B cell (primary cell): Measurements from ENCODE around the gene ADGRD1. TPM values are rescaled to one million over a fixed set of nuclear protein-coding genes. Genes with fewer than 3 reads are reported as not detected.

Source experiments
- ATAC-seq: fragments of 200-7000 bp; cut with Tn5 transposase; one replicate; pipeline ENCODE4 v1.10.0; 2021; ENCODE audit warnings: low read depth, mild to moderate bottlenecking, moderate number of reproducible peaks, moderate library complexity
- CTCF ChIA-PET: fragments of 350-600 bp; sonication (Branson Sonifier 250); formaldehyde crosslinking; loops from one replicate; lab custom pipeline; 2021; ENCODE audit warnings: antibody characterized with exemption, inconsistent platforms; lab: Charles Lee
- POLR2A ChIA-PET: fragments of 350-600 bp; sonication (Branson Sonifier 250); formaldehyde crosslinking; loops from one replicate; lab custom pipeline; 2021; ENCODE audit warnings: antibody characterized with exemption; lab: Charles Lee
- DNase-seq: peaks from one replicate; pipeline ENCODE4 v3.0.0; 2013
- H2AFZ ChIP-seq: 2 replicates; pipeline ENCODE4 v1.6.1; 2012; ENCODE audit warnings: mild to moderate bottlenecking, low read depth, low read length; ENCODE audit not compliant: insufficient read depth, poor library complexity, severe bottlenecking
- H3K27ac ChIP-seq, 2 donors: 1 replicate in 1 of 2; 2 replicates in 1 of 2; pipeline ENCODE4 v1.5.1; 2012 to 2013; ENCODE audit warnings: low read length in 2 of 2, mild to moderate bottlenecking in 2 of 2, moderate library complexity in 1 of 2
- H3K27me3 ChIP-seq, 4 experiments: fragments of 200-600 bp in 1 of 4; sonication (generic) in 1 of 4; replicated peaks in 1 of 4; 1 replicate in 2 of 4; 2 replicates in 2 of 4; pipeline versions ENCODE4 v1.6.1 to v1.7.0; 2013 to 2016; ENCODE audit warnings: low read length in 3 of 4, mild to moderate bottlenecking in 2 of 4, mixed read lengths in 1 of 4, moderate library complexity in 1 of 4; ENCODE audit not compliant: insufficient read depth in 4 of 4, control insufficient read depth in 3 of 4; ENCODE audit errors: control extremely low read depth in 1 of 4
- H3K36me3 ChIP-seq, 2 experiments: replicated peaks in 1 of 2; 1 replicate in 1 of 2; 2 replicates in 1 of 2; pipeline versions ENCODE4 v1.6.1 to v1.7.1; 2013; ENCODE audit warnings: low read length in 1 of 2; ENCODE audit not compliant: insufficient read depth in 2 of 2, control insufficient read depth in 1 of 2; ENCODE audit errors: control extremely low read depth in 1 of 2, extremely low read depth in 1 of 2
- H3K4me1 ChIP-seq, 2 donors: fragments of 200-600 bp in 1 of 2; sonication (generic) in 1 of 2; 1 replicate in 1 of 2; 2 replicates in 1 of 2; pipeline versions ENCODE4 v1.5.1 to v1.6.1; 2013 to 2017; ENCODE audit warnings: low read length in 2 of 2; ENCODE audit not compliant: control insufficient read depth in 2 of 2, insufficient read depth in 2 of 2
- H3K4me2 ChIP-seq: replicated peaks from 2 replicates; pipeline ENCODE3; 2012; ENCODE audit warnings: mild to moderate bottlenecking, low read depth, low read length; ENCODE audit not compliant: poor library complexity, severe bottlenecking
- H3K4me3 ChIP-seq, 5 experiments: fragments of 200-600 bp in 1 of 5; sonication (generic) in 1 of 5; 1 replicate in 3 of 5; 2 replicates in 2 of 5; pipeline versions ENCODE4 v1.5.1 to v1.7.0; 2011 to 2016; ENCODE audit warnings: low read length in 4 of 5, mild to moderate bottlenecking in 4 of 5, low read depth in 2 of 5, control low read depth in 1 of 5, moderate library complexity in 1 of 5; ENCODE audit not compliant: insufficient read depth in 1 of 5; ENCODE audit errors: control extremely low read depth in 1 of 5, extremely low read depth in 1 of 5
- H3K79me2 ChIP-seq: fragments of 200-600 bp; sonication (generic); one replicate; pipeline ENCODE4 v1.6.0; 2016; ENCODE audit warnings: low read length; ENCODE audit not compliant: control insufficient read depth, insufficient read depth
- H3K9ac ChIP-seq: fragments of 200-600 bp; sonication (generic); 2 replicates; pipeline ENCODE4 v1.6.1; 2017; ENCODE audit warnings: mild to moderate bottlenecking, low read length, moderate library complexity
- H3K9me3 ChIP-seq, 3 donors: one replicate each; pipeline versions ENCODE4 v1.6.1 to v1.7.1; 2013; ENCODE audit warnings: low read length in 2 of 3; ENCODE audit not compliant: control insufficient read depth in 2 of 3, insufficient read depth in 1 of 3; ENCODE audit errors: control extremely low read depth in 1 of 3
- H4K20me1 ChIP-seq: 2 replicates; pipeline ENCODE4 v1.6.0; 2012; ENCODE audit warnings: mild to moderate bottlenecking, low read length; ENCODE audit not compliant: insufficient read depth, control insufficient read depth, poor library complexity, severe bottlenecking
- H3K27ac Mint-ChIP-seq: one replicate; pipeline ENCODE4 v1.8.0; 2021; ENCODE audit warnings: mixed read lengths
- H3K27me3 Mint-ChIP-seq: one replicate; pipeline ENCODE4 v1.8.0; 2021; ENCODE audit warnings: mixed read lengths
- H3K4me1 Mint-ChIP-seq: one replicate; pipeline ENCODE4 v1.8.0; 2021; ENCODE audit warnings: mixed read lengths
- H3K4me3 Mint-ChIP-seq: one replicate; pipeline ENCODE4 v1.8.0; 2021; ENCODE audit warnings: mixed read lengths
- H3K9me3 Mint-ChIP-seq: one replicate; pipeline ENCODE4 v1.8.0; 2022; ENCODE audit warnings: mixed read lengths; ENCODE audit not compliant: insufficient read depth
- CTCF ChIP-seq: fragments of 200-600 bp; IDR thresholded peaks from one replicate; pipeline ENCODE4 v1.8.0; 2022; ENCODE audit warnings: antibody characterized with exemption, mild to moderate bottlenecking
- EZH2 ChIP-seq: IDR thresholded peaks from 2 replicates; pipeline ENCODE4 v1.6.1; 2012; ENCODE audit warnings: borderline replicate concordance, low read depth, mild to moderate bottlenecking, moderate library complexity, low read length; ENCODE audit not compliant: insufficient read depth, poor library complexity, severe bottlenecking
- WGBS: methylation state at CpG from one replicate; pipeline ENCODE4 v1.1.5; 2013; ENCODE audit warnings: missing lambda C conversion rate; ENCODE audit not compliant: insufficient coverage; 5-methylcytosine and 5-hydroxymethylcytosine counted together
- intact Hi-C: fragments of 100-400 bp; cut with micrococcal nuclease; formaldehyde crosslinking; loops from one replicate; pipeline ENCODE4 v1.10.0; 2022
- polyA plus RNA-seq: library from polyadenylated mRNA; depleted of rRNA; stranded (reverse); fragments of >200 nt; gene quantifications from 2 replicates; pipeline ENCODE4 v1.2.3, GENCODE V29; 2012
- total RNA-seq, 2 donors: library from RNA; stranded (reverse); fragments of 120-200 nt in 1 of 2; gene quantifications; 1 replicate in 1 of 2; 2 replicates in 1 of 2; pipeline versions ENCODE4 v1.2.3 to v1.2.4, GENCODE V29; 2013 to 2022

ADGRD1 gene
- total and polyA plus RNA-seq, 2 donors (not counting 1 experiment from before 2014, with no cell fraction given): 1.1 to 2.2 TPM

- H3K27ac Mint-ChIP-seq: no peak overlapping the region
Observed at GRCh38 chr12:130960058-130960457, 6.4 kb downstream of the ADGRD1 start.

GRCh38 chr12:130960787-130961186 lies 7.1 kb downstream of the ADGRD1 start:
- H3K4me2 ChIP-seq: no peak overlapping the region
- TF ChIP-seq CTCF (no peak), EZH2 (no peak)
- no peak overlapping the region for H2AFZ ChIP-seq
- H3K36me3 ChIP-seq: no peaks in the 10 kb centered on the region
- ChIA-PET POLR2A (no interaction called here), CTCF (no interaction called here)
- intact Hi-C loops: no loop called here
- no peak overlapping the region for H3K27ac ChIP-seq
- H4K20me1 ChIP-seq: no peaks in the 10 kb centered on the region
- no peaks in the 10 kb centered on the region for H3K79me2 ChIP-seq
- Mint-ChIP-seq H3K4me1 (peaks cover 1% of the 10 kb centered on the region), H3K27ac (no peak overlapping the region), H3K4me3 (no peak overlapping the region), H3K27me3 (peaks cover 18% of the 10 kb centered on the region), H3K9me3 (no peaks in the 10 kb centered on the region)
- peaks cover 0 to 4% (median 0%) of the 10 kb centered on the region in 3 donors for H3K9me3 ChIP-seq
- H3K4me1 ChIP-seq: no peaks in the 10 kb centered on the region
- H3K27me3 ChIP-seq: peaks cover 0 to 3% (median 0%) of the 10 kb centered on the region in 4 experiments
- DNase-seq (no peak), ATAC-seq (no peak)
- 92% methylated on average over 7 of the region's 8 CpGs for WGBS
- H3K4me3 ChIP-seq: no peak overlapping the region
- no peak overlapping the region for H3K9ac ChIP-seq

More at GRCh38 chr12:130960058-130960457, 6.4 kb downstream of the ADGRD1 start:
- Histone ChIP-seq H4K20me1 (no peaks in the 10 kb centered on the region), H3K27me3 (peaks cover 0 to 9% (median 0%) of the 10 kb centered on the region in 4 experiments), H3K9ac (no peak overlapping the region), H3K4me2 (no peak overlapping the region), H3K9me3 (peaks cover 0 to 4% (median 0%) of the 10 kb centered on the region in 3 donors), H3K4me3 (no peak overlapping the region), H3K4me1 (peaks cover 0 to 3% of the 10 kb centered on the region in 2 donors), H3K79me2 (no peaks in the 10 kb centered on the region), H3K27ac (no peak overlapping the region), H2AFZ (no peak overlapping the region), H3K36me3 (no peaks in the 10 kb centered on the region)
- no CpG with 5 or more reads among the region's 3 CpGs for WGBS
- ChIA-PET CTCF (no interaction called here), POLR2A (no interaction called here)
- ATAC-seq (no peak), DNase-seq (no peak)
- no peaks in the 10 kb centered on the region for H3K9me3 Mint-ChIP-seq
- no peak overlapping the region for H3K4me3 Mint-ChIP-seq
- TF ChIP-seq EZH2 (no peak), CTCF (no peak)
- H3K4me1 Mint-ChIP-seq: no peaks in the 10 kb centered on the region
- H3K27me3 Mint-ChIP-seq: peaks cover 18% of the 10 kb centered on the region
- intact Hi-C loops: no loop called here
